GM18507 (cell line): ENCODE measurements around the gene TENT5C.
A peak's percentile ranks its signal among the peaks of the same experiment; 100 is the strongest.
"Not testable (repeated sequence)": the region's sequence is repeated elsewhere in the genome, so short reads cannot be mapped to it uniquely, and the experiment has no call there.

ENCODE experiments used
- DNase-seq: peaks from one replicate; pipeline ENCODE4 v3.0.0; 2011; ENCODE audit warnings: low read depth; ENCODE audit not compliant: insufficient read length; ENCODE audit errors: extremely low spot score
- FAIRE-seq: peaks from 2 replicates; lab custom pipeline; 2011; peaks lifted over from hg19 to GRCh38; lab: Jason Lieb, UNC

Gene TENT5C

DNA sequence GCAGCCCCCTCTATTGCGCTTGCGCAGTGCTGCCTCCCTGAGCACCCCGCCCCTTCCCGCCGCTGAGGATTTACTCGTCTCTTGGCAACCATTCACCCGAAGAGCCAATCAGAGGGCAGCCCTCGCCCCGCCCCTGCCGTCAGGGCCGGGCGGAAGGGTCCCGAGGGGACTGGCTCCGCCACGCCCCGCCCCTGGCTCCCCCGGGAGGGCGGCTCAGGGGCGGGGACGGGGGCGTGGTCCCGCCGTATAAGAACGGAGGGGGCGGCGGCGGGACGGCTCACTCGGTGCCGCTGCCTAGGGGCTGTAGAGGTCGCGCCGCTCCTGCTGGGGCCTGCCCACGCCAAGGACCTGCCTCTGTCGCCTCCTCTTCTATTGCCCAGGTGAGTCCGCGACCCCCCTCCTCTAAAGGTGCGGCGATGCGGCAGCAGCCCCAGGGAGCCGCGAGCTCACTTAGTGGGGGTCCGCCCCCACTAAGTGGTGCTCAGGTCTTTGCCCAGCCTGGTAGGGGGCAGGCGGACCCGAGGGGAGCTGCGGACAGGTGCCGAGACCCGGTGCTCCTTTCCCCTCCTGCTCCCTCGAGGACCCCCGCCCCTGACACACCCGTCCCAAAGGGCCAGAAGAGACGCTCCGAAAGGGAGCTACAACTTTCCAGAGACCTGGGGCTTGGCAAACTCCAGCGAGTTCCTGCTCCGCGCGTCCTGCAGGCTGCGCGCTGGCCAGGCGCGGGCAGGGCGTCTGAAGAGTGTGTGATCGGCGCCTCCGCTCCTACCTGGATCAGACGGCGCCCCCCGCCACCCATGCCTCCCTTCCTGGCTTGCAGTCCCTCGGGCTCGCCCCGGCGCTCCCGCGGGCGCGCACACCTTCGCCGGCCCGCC, at the start of gene TENT5C:
TSS of gene TENT5C (plus strand) at position 275 of the 875 bp plus-strand sequence. CDS start 16,821 bp downstream, outside the sequence.
- peak; percentile 89 for FAIRE-seq
- peak; percentile 93 for DNase-seq

DNA sequence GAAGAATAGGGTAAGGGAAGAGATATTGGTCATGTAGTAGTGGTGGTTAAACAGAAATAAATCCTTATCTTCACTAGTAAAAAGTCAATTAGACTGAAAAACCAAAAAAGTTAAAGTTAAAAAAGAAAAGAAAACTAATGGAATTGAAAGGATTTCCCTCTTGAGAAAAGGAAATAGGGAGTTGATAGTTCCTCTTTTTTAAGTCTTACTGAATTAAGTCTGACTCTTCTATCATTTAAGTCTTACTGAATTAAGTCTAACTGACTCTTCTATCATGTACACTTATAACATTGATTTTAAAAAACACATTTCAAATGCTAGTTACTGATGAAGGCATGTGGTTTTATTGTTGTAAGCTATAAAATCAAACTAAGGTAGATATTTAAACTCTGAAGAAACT, 49.5 kb upstream of the TENT5C start:
- no peak for FAIRE-seq
- DNase-seq, result no peak

DNA sequence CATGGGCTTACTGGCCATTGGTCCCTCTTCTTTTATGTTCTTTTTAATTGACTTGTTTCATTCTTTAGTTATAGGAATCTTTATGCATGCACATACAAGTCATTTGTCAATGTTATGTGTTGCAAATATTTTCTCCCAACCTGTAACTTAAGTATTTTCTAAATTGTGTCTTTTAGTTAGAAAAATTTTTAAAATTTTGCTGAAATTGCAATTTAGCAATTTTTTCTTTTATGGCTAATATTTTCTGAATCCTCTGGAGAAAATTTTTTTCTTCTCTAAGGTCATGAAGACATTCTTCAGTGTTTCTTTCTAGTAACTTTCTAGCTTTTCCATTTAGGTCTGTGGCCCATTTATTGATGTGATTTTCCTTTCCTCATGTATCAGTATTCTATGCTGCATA, 48.9 kb upstream of the TENT5C start:
- FAIRE-seq, result no peak
- DNase-seq, result no peak

DNA sequence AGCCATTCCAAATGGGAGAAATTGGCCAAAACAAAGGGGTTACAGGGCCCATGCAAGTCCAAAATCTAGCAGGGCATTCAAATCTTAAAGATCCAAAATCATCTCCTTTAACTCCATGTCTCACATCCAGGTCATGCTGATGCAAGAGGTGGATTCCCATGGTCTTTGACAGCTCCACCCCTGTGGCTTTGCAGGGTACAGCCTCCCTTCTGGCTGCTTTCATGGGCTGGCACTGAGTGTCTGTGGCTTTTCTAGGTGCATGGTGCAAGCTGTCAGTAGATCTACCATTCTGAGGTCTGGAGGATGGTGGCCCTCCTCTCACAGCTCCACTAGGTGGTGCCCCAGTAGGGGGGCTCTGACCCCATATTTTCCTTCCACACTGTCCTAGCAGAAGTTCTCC, 47.4 kb upstream of the TENT5C start:
- FAIRE-seq, DNase-seq: not testable (repeated sequence)

DNA sequence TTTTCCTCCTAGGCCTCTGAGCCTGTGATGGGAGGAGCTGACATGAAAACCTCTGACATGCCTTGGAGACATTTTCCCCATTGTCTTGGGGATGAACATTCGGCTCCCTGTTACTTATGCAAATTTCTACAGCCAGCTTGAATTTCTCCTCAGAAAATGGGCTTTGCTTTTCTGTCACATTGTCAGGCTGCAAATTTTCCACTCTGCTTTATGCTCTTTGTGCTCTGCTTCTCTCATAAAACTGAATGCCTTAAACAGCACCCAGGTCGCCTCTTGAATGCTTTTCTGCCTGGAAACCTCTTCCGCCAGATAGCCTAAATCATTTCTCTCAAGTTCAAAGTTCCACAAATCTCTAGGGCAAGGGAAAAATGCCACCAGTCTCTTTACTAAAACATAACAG, 46.7 kb upstream of the TENT5C start:
- DNase-seq (no peak), FAIRE-seq (no peak)

DNA sequence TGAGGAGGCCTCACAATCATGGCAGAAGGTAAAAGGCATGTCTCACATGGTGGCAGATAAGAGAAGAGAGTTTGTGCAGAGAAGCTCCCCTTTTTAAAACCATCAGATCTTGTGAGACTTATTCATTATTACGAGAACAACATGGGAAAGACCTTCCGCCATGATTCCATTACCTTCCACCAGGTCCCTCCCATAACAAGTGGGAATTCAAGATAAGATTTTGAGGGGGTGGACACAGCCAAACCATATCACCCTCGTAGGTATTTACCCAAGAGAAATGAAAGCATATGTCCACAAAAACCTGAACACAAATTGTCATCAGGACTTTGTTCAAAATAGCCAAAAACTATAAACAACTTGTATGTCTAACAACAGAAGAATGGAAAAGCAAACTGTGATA, 45.9 kb upstream of the TENT5C start:
- no peak for FAIRE-seq
- no peak for DNase-seq

DNA sequence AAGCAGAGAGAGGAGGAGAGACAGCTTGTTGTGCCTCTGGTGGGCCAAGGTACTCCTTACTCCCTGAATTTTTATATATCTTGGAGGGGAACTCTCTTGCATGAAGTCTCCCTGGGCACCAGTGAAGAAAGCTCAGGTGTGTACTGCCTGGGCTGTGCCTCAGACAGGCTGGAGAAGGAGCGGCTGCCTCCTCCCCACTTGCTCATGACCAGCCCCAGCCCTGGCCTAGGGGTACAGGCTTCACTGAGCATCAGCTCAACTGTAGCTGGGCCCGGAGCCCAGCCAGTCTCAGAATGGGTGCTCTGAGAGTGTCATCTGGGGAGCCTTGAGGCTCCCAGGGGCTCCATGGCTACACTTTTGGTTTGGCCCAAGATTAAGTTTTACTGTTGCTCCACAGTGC, 44.8 kb upstream of the TENT5C start:
- FAIRE-seq (no peak), DNase-seq (no peak)

DNA sequence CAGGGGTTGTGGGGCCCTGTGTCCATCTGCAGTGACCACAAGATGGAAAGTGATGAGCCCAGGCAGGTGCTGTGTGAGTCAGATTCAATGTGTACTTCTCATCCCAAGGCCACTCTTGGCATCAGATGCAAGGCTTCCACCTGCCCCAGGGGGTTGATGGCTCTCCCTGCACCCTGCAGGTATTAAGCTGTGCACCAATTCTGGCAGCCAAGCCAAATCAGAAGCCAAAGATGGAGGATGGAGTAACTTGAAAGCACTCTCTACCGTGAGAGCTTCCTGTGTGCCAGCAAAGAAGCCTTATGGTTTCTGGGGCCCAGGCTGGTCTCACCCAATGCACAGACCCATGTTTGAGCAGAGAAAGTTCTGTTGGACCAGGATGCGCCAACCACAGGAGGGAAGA, 44.3 kb upstream of the TENT5C start:
- FAIRE-seq (no peak), DNase-seq (no peak)

DNA sequence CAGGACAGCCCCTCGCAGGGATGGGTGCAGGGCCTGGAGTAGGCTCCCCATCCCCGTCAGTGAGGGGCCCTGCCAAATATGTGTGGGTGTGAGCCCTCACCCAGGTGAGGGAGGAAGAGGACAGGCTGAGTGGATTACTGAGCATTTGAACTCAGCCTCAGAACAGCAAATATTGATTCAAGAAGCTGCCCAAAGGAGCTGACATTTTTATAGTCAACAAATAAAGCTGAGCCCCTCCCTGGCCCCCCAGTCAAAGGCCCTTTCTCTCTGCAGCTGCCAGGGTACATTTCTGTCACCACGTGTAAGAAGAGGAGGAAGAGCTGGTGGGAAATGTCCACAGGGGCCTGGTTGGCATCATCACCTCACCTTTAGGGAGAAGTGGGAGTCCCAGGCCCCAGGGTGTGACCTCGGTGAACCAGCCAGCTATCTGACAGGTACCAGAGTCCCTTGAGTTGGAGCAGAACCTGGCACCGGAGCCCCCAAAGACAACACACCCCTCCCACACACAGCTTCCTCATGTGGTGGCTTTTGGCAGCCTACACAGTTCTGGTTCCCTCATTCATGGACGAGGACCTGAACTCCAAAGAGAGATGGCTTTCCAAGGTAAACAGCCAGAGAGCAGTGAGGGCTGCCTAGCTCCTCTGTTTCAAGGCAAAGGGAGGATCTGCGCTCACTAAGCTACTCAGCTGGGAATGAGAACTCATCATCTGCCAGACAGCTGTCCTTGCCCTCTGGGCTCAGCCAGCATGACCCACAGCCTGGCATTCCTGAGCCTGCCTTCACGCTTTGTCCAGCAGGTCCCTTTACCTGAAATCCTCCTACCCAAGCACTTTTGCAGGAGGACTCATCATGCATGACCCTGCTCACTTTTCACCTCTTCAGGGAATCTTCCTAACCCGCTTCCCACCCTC, 43.0 kb upstream of the TENT5C start:
- FAIRE-seq (no peak), DNase-seq (no peak)

DNA sequence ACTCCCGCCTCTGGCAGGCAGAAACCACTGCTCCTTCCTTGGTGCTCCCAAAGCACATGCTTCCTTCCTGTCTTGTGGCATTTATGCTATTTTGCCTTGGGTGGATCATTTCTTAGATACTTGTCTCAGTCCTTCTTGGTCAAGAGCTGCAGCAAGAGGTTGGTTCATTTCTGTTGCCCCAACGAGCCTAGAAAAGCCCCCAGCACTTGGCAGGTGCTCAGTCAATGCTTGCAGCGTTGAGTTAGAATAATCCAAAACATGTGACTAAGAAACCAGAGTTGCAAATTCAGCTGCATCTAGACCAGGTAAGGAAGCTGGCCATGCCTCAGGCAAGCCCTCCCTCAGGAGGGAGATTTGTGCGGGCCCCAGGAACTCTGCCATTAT, 42.4 kb upstream of the TENT5C start:
- DNase-seq (no peak), FAIRE-seq (no peak)

DNA sequence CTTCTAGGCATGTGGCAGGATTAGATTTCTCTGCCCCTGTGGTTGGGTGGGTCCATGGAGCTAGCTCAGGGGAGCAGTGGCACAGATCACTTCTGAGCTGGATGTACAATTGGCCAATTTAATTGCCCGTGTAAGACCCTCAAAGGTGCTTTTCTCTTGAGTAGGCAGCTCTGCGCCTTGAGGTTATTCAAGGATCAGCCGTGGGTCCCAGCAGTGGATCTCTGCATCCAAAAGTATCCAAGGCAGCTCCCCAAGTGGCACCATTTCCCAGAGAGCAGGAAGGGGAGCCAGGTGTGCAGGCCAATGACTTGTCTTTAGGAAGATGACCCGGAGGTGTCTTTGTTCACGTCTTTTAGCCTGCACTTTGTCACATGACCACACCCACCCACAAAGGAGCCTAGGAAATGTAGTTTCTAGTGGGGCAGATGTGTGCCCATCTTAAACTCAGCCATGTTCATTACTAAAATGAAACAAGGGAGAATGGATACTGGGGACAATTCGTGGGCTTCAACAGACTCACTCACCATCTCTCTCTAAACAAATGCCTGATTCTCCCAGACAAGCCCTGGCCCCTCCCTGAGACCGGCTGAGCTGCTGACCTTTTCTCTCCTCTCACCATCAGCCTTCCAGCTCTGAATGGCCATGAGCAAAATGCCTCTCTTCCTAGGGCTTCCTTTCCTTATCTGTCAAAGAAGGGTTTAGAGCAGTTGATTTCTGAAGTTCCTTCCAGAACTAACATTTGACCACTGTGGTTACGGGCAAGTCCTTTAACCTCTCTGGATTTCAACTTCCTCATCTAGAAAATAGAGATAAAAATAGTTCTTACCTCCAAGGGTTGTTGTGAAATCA, 41.4 kb upstream of the TENT5C start:
- DNase-seq (no peak), FAIRE-seq (no peak)

DNA sequence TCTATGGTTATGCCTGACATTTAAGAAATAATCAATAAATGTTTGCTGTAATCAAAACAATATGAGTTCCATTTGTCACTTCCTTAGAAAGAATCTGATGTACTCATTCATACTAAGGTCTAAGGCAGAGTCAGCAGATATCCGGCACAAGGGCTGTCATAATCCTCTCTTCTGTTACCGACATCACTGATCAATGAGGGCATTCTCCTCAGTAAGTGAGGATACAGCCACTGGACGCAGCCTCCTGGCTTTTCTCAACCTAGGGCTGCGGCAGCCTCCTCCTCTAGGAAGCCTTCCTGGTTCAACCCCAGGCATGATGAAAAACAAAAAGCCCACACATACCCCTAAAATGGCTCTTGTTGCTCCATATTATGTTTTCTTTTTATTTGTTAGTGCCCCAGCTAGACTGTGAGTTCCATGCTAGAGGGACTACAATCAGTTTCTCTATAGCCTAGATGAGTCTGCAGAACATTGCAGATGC, 40.7 kb upstream of the TENT5C start:
- DNase-seq, result no peak

DNA sequence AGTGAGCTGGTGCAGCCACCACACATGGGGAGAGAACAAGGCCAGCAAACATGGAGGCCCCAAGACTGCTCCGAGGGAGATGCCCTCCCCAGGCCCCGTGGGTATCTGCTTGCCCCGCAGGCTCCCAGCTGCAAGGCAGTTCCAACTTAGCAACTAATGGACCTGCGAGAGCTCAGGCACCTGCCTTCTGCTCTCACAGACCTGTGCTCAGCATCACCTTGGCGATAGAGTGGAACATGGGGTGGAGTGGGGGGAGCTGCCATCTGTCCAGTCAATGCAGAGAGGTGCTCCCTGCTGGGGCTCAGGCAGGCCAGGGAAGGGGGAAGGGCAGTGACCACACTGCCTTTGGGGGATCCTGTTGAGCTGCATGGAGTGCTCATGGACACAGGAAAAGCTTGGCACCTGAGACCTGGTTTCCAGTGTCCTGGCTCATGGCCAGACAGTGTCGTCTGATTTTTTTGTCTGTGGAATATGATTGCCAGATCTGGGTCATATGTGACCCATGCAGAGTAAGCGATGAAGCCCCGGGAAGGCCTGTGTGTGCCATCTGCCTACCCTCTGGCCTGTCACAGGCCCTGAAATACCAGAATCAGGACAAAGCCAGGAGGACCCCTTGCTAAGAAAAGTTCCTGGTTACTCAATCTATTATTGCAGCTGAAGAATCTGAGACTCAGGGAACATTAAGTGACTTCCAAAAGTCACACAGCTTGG, 39.9 kb upstream of the TENT5C start:
- no peak for FAIRE-seq
- no peak for DNase-seq

More for the DNA sequence above, 40.7 kb upstream of the TENT5C start:
- FAIRE-seq, result no peak

DNA sequence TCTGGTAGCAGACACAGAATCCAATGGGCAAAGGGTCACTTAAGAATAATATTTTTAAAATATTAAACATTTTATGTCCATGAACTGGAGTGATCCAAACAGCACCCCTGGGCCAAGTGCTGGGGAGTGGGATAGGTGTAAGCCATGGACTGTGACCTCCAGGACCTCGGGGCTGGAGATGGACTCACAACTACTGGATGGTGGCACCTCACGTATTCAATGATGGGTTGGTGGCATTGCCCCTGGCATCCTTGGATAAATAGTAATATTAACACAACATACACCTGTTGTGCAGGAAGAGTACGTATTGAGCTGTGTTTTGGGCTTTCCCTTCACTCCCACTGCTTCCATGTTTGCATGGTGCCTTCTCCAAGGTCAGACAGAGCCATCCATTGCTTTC, 39.3 kb upstream of the TENT5C start:
- no peak for DNase-seq
- FAIRE-seq, result no peak

DNA sequence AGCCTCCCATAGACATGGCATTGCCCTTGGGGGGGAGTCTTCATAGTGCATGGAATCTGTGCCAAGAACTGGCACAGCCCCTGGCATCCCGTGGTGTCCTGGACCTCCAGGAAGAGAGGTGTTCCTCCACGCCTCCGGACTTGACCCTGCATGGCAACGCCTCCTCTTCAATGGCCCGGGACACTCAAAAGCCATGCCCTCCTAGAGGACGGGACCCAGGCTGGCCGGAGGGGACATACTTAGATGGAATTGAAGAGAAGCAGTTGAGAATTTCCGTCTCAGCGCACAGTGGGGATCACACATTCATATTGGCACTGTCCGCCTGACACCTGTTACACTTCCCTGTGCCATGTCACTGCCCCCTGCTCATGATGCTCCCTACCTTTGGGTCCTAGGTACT, 38.4 kb upstream of the TENT5C start:
- FAIRE-seq (no peak), DNase-seq (no peak)

DNA sequence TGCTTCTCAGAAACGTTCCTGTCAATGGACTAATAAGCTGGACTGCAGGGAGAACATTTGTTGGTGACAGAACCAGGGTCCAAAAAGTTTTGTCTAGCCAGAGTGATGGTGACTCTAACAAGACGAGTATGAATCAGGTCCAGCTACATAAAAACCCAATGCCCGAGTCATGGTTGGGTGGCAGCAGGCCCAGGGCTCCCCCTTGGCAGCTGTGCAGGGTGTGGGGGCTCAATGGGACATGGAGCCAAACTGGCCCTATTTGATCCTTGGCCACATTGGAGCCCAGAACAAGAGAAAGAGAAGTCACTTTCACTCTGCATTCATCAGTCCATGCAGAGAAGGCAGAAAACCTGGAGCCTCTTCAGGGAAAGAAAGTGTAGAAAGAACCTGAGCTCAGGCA, 37.9 kb upstream of the TENT5C start:
- FAIRE-seq, result no peak
- no peak for DNase-seq

DNA sequence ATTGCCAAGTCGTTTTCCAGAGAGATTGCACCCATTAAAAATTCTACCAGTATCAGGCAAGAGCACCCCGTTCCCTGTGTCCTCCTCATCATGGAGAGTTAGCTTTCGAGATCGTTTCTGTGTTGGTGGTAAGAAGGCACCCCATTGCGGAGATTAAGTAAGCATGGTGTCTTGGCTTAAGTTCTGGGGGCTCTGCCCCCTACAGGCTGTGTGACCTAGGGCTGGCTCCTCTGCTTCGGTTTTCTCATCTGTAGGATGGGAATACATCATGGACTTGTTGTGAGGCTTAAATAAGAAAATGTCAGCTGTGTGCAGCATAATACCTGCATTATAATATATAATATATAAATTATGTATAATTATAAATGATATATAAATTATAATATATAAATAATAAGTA, 36.8 kb upstream of the TENT5C start:
- FAIRE-seq (no peak), DNase-seq (no peak)

DNA sequence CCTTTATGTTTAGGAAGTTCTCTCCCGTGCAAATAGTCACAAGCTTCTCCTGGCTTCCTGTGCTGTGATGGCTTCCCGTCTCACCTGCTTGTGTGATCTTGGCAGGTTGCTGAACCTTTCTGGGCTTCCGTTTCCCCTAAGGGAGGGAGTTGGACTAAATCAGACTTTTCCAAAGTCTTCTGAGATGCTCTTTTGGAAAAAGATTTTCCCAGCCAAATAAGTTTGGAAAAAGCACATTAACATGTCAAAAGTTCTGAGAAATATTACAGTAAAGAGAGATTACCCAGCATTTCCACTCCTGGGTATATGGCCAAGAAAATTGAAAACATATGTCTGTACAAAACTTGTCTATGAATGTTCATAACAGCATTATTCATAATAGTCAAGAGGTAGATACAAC, 36.0 kb upstream of the TENT5C start:
- no peak for DNase-seq
- no peak for FAIRE-seq

DNA sequence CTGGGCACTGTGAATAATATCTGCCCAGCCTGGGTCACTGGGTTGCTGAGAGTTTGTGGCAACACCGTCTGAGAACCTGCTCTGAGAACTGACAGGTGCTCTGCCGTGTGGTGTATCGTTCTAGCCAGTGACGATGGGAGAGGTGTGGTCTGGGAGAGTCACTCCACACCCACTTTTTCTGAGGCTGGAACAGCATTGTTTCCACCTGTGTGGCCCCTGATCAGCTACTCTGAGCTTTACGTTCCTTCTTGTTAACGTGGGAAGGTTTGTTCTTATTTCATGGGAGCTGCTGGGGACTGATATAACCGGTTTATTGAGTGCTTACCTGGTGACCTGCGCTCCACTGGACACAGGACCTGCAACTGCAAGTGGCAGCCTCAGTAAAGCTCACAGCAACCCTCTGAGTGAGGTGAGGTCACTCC, 34.8 kb upstream of the TENT5C start:
- no peak for DNase-seq
- FAIRE-seq, result no peak
